GM12873 (cell line): ENCODE results near the gene DERL3.

Experiments
- TF ChIP-seq, protein P1 (sequence below): IDR thresholded peaks from 2 replicates; pipeline ENCODE4 v1.5.1; 2012; ENCODE audit warnings: low read depth, mild to moderate bottlenecking, moderate library complexity, low read length, control low read depth; ENCODE audit not compliant: insufficient read depth; ENCODE audit errors: missing control alignments

DERL3 gene

DNA sequence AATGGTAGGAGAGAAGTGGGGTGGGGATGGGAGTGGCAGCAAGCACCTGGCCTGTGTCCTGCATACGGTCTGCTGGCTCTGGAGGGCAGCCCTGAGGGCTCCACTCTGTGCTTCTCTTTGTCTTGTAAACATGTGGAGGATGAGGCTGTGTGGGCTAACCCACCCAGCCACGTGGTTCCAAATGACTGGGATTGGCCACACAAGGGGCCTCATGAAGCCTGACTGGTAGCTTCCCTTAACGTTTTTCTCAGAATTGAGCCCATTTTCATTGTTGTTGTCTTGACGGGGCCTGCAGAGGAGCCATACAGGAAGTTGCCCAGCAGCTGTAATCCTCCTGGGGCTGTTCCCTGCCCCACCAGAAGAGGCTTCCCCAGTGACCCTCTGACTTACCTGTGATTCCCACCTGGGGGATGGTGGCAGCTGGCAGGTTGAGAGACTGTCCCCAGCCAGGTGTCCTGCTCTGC is 18.0 kb downstream of the DERL3 start:
- TF ChIP-seq, protein P1, sequence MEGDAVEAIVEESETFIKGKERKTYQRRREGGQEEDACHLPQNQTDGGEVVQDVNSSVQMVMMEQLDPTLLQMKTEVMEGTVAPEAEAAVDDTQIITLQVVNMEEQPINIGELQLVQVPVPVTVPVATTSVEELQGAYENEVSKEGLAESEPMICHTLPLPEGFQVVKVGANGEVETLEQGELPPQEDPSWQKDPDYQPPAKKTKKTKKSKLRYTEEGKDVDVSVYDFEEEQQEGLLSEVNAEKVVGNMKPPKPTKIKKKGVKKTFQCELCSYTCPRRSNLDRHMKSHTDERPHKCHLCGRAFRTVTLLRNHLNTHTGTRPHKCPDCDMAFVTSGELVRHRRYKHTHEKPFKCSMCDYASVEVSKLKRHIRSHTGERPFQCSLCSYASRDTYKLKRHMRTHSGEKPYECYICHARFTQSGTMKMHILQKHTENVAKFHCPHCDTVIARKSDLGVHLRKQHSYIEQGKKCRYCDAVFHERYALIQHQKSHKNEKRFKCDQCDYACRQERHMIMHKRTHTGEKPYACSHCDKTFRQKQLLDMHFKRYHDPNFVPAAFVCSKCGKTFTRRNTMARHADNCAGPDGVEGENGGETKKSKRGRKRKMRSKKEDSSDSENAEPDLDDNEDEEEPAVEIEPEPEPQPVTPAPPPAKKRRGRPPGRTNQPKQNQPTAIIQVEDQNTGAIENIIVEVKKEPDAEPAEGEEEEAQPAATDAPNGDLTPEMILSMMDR: no peak

DNA sequence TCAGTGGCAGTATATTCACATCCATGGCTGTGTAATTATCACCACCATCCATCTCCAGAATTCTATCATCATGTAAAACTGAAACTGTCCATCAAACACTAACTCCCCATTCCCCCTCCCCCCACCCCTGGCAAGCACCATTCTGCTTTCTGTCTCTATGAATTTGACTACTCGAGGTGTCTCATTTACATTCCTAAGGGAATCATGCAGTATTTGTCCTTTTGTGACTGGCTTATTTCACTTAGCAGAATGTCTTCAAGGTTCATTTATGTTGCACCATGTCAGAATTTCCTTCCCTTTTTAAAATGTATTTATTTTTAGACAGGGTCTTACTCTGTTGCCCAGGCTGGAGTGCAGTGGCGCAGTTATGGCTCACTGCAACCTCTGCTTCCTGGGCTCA is 20.3 kb downstream of the DERL3 start:
- TF ChIP-seq, protein P1: no peak

DNA sequence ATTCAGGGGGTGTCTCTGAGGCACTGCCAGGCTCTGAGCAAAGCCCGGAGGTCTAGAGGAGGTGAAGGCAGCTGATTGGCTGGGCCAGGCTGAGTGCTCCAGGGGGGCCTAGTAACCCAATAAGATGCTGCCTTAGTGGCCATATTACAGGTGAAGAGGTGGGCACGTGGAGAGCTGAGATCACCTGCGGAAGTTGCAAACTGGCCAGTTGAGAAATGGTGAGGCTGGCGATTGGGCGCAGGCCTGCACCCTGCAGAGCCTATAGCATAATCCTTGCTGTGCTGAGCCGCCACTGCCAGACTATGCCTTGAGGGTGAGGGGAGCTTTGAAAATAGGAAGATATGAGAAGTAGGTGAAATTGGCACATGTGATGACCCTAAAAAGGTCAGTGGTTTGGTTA is 21.7 kb downstream of the DERL3 start:
- TF ChIP-seq, protein P1: no peak

DNA sequence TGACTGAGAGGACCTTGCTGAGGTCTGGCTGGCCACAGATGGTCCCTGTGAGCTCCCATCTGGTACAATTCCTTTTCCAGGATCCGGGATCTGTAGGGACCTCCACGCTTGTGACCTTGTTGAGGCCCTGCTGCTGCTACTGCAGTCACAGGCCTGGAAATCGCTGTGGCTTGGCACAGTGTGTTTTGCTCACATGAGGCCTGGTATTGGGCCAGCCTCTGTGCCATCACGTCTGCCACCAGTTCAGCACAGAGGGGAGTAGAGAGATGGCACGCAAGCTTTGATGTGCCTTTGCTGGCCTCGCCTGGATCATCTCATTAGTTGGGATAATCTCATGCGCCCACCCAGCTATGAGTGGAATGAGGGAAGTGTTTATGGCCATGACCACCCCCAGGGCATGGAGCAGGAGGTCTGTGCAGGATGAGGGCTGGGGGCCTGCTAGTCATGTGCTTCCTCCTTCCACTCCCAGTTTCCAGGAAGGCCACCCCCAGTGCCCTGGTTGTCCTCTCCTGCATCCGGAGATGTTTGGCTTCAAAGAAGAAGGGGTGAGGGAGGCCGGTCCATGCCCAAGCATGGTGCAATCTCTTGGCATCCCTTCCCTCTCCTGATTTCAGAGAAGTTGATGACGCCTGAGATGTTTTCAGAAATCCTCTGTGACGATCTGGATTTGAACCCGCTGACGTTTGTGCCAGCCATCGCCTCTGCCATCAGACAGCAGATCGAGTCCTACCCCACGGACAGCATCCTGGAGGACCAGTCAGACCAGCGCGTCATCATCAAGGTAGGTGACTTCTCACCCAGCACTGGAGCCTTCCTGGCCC is 22.4 kb downstream of the DERL3 start:
- TF ChIP-seq, protein P1: no peak

DNA sequence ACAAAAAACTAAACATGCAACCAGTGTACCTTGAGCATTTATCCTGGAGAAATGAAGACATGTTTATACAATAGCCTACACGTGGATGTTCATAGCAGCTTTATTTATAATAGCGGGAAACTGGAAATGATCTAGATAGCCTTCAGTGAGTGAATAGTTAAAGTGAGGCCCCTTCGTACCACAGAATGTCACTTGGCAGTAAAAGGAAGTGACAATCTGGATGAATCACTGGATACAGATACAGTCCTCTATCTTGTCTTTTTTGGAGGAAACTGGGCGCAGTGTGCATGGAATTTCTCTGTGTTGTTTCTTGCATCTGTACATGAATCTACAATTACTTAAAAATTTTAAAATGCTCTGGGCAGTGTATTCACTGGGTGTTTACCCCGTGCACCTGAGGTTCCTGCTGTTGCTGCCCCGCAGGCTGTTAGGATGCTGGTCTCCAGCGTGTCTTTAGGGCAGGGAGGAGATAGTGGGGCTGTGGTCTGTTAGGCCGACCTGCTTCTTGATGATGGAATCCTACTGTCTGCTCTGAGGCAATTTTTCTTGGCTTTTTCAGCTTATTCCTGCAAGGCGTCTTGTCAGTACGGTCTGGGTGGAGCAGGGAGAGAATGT is 23.2 kb downstream of the DERL3 start:
- TF ChIP-seq, protein P1: no peak

DNA sequence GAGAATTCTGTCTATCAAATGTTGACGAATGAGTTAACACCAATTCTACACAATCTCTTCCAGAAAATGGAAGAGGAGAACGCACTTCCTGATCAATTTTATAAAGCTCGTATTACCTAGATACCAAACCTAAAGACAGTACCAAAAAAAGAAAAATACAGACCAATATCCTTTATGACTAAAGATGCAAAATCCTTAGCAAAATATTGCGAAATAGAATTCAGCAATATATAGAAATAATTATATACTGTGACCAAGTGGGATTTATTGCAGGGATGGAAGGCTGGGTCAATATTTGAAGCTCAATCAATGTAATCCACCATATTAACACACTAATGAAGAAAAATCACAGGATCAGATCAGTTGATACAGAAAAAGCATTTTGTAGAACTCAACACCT is 26.4 kb downstream of the DERL3 start:
- TF ChIP-seq, protein P1: no peak

DNA sequence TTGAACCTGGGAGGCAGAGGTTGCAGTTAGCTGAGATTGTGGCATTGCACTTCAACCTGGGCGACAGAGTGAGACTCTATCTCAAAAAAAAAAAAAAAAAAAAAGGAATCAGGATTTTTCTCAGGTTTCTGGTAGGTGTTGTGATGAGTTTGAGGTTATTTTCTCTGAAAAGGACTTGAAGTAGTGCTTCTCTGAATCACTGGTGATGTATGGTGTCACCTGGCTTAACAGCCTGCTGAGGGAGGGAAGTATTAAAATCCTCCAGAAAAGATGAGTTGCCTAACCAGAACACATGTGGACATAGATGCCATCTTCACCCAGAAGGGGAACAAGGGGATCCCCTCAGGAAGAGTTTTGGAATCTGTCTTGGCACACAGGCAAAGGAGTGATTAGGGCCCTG is 32.0 kb downstream of the DERL3 start:
- TF ChIP-seq, protein P1: no peak
